Kidney (tissue), 14 donors: ENCODE results near the gene GPR171. TPM values are rescaled to one million over a fixed set of nuclear protein-coding genes. Genes with fewer than 3 reads are reported as not detected.

ENCODE experiments used
- DNase-seq, 5 donors: peaks; one replicate each; pipeline ENCODE4 v3.0.0-alpha.2; 2013 to 2020
- FAIRE-seq: peaks from 2 replicates; lab custom pipeline; 2012; peaks lifted over from hg19 to GRCh38; lab: Jason Lieb, UNC
- H3K27ac ChIP-seq, 2 donors: one replicate each; pipeline ENCODE4 v1.7.0; 2013; ENCODE audit warnings: low read depth in 2 of 2, low read length in 2 of 2, inconsistent platforms in 1 of 2
- H3K27me3 ChIP-seq: one replicate; pipeline ENCODE4 v1.7.1; 2013; ENCODE audit warnings: low read length, inconsistent platforms; ENCODE audit not compliant: control insufficient read depth, insufficient read depth
- H3K36me3 ChIP-seq, 3 donors: one replicate each; pipeline versions ENCODE4 v1.7.0 to v1.7.1; 2013; ENCODE audit warnings: low read length in 3 of 3, control low read depth in 1 of 3, inconsistent platforms in 1 of 3; ENCODE audit not compliant: insufficient read depth in 3 of 3, control insufficient read depth in 2 of 3
- H3K4me1 ChIP-seq, 3 donors: one replicate each; pipeline versions ENCODE4 v1.7.0 to v1.7.1; 2013; ENCODE audit warnings: low read length in 3 of 3, inconsistent platforms in 1 of 3, low read depth in 1 of 3; ENCODE audit not compliant: control insufficient read depth in 2 of 3, insufficient read depth in 2 of 3
- H3K4me3 ChIP-seq, 3 donors: one replicate each; pipeline versions ENCODE4 v1.7.0 to v1.8.1; 2013; ENCODE audit warnings: low read length in 3 of 3, control low read depth in 1 of 3, inconsistent platforms in 1 of 3
- H3K9ac ChIP-seq, 3 donors: one replicate each; pipeline versions ENCODE4 v1.7.0 to v1.7.1; 2013; ENCODE audit warnings: low read length in 3 of 3, control low read depth in 1 of 3, inconsistent platforms in 1 of 3
- H3K9me3 ChIP-seq, 3 donors: one replicate each; pipeline versions ENCODE4 v1.7.0 to v1.7.1; 2013; ENCODE audit warnings: low read length in 3 of 3, control low read depth in 1 of 3, inconsistent platforms in 1 of 3; ENCODE audit not compliant: control insufficient read depth in 2 of 3, insufficient read depth in 1 of 3
- CTCF ChIP-seq: IDR thresholded peaks from 3 replicates; pipeline ENCODE4 v1.5.1; 2012; ENCODE audit warnings: mild to moderate bottlenecking, moderate library complexity, borderline replicate concordance; ENCODE audit not compliant: insufficient read depth; ENCODE audit errors: extremely low read depth
- intact Hi-C: fragments of 100-400 bp; cut with DNase I; formaldehyde crosslinking; loops from one replicate; pipeline ENCODE4 v1.11.1; 2022
- polyA plus RNA-seq: library from polyadenylated mRNA; stranded (reverse); fragments of 350-450 nt; fragmentation: Illumina TruSeq; extraction: RNeasy Lipid Tissue Mini Kit (QIAGEN cat#74804); gene quantifications from one replicate; pipeline ENCODE4 v1.2.3, GENCODE V29; 2014; ENCODE audit warnings: low read depth, low replicate concordance; ENCODE audit not compliant: insufficient read depth
- total RNA-seq: library from RNA; stranded (reverse); fragmentation: NEBNext Ultra II Directional; extraction: Animal tissue kit (Norgen Biotek cat#: 25700); gene quantifications from one replicate; pipeline ENCODE4 v1.2.1, GENCODE V29; 2021
- donor health status: control.
- donor health status: control.
- donor health status: control.
- donor health status: control.
- donor health status: control.
- donor health status: DM: yes; HTN: yes; CAD: no.
- donor health status: Normal renal cell carcinoma (clear cell type).

Gene GPR171
- total and polyA plus RNA-seq, 2 donors from 2014 or later, result 0.47 to 4.9 TPM

- Histone ChIP-seq H3K36me3 (no peaks in the 10 kb centered on the region), H3K4me1 (no peaks in the 10 kb centered on the region), H3K9ac (no peak overlapping the region), H3K27me3 (no peaks in the 10 kb centered on the region), H3K27ac (no peak overlapping the region), H3K9me3 (no peaks in the 10 kb centered on the region), H3K4me3 (no peak overlapping the region)
- no peak for TF ChIP-seq CTCF
- intact Hi-C loops, result no loop called here
- no peak for FAIRE-seq
- DNase-seq, result no peak
Measured at GRCh38 chr3:151209654-151210053, 6.6 kb upstream of the GPR171 start.

GRCh38 chr3:151206201-151206600 lies 3.2 kb upstream of the GPR171 start:
- Histone ChIP-seq H3K27me3 (no peaks in the 10 kb centered on the region), H3K9me3 (no peaks in the 10 kb centered on the region), H3K4me3 (no peak overlapping the region), H3K4me1 (no peaks in the 10 kb centered on the region), H3K36me3 (no peaks in the 10 kb centered on the region), H3K9ac (no peak overlapping the region), H3K27ac (no peak overlapping the region)
- intact Hi-C loops, result no loop called here
- no peak for TF ChIP-seq CTCF
- FAIRE-seq (no peak), DNase-seq (no peak)

- Histone ChIP-seq H3K27me3 (no peaks in the 10 kb centered on the region), H3K9me3 (no peaks in the 10 kb centered on the region), H3K4me3 (no peak overlapping the region), H3K9ac (no peak overlapping the region), H3K27ac (no peak overlapping the region), H3K4me1 (no peaks in the 10 kb centered on the region), H3K36me3 (no peaks in the 10 kb centered on the region)
- no peak for DNase-seq
- TF ChIP-seq CTCF, result no peak
- intact Hi-C loops, result no loop called here
- FAIRE-seq, result no peak
Measured at GRCh38 chr3:151205482-151205881, 2.5 kb upstream of the GPR171 start.
